Coronary artery (tissue), 2 donors: ENCODE data around the gene PGGT1B.
A peak's percentile ranks its signal among the peaks of the same experiment; 100 is the strongest.

Experiments used
- DNase-seq: peaks from one replicate; pipeline ENCODE4 v3.0.0-alpha.2; 2017; ENCODE audit warnings: low spot score
- H3K27ac ChIP-seq, 2 donors: fragments of 200-600 bp; sonication (generic); one replicate each; pipeline ENCODE4 v1.5.1; 2016 to 2019
- H3K4me3 ChIP-seq: fragments of 200-600 bp; sonication (generic); 2 replicates; pipeline ENCODE4 v1.5.1; 2016; ENCODE audit warnings: mild to moderate bottlenecking, moderate library complexity
- CTCF ChIP-seq: fragments of 200-600 bp; sonication (generic); IDR thresholded peaks from one replicate; pipeline ENCODE4 v1.5.1; 2019; ENCODE audit warnings: antibody characterized with exemption

The PGGT1B gene

GRCh38 chr5:115170929-115171510, 91.7 kb downstream of the PGGT1B start:
- Histone ChIP-seq H3K27ac (peak overlapping the region; percentile 56 to 89), H3K4me3 (peak overlapping the region; percentile 92)
- TF ChIP-seq CTCF: no peak
- DNase-seq: no peak

GRCh38 chr5:115170134-115170928, 92.3 kb downstream of the PGGT1B start:
- TF ChIP-seq CTCF: no peak
- peak overlapping the region; percentile 92 for H3K4me3 ChIP-seq
- H3K27ac ChIP-seq: peak overlapping the region; percentile 56 to 89
- DNase-seq: no peak

DNA sequence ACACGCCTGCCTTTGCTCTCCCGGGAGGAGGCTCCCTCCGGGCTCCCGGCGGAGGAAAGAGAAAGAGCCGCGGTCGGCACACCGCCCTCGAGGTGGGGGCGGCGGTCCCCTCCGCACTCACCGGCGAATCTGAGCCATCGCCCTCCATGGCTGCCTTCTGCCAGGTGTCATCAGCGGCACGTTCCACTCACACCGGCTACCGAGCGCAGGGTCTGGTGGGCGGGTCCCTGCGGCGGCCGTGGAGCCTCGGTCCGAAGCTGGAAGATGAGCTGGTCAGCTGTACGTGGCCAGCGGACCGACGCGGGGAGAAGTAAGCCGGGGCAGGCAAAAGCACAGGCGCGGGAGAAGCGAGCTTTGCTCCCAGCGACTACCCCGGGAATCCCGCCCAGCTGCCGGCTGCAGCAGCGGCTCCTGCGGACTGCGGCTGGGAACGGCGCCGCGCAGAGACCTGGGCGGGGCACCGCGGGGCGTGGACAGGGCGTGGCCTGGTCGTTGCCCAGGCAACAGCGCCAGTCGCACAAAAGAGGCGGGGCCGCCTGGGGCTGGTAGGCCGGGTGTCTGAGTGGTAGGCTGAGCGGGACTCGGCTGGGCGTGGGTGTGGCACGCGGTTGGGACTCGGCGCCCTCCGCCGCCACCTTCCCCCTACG, 93.1 kb downstream of the PGGT1B start, which contains the start of gene TRIM36:
TSS of gene TRIM36 (minus strand) at position 422 of the 647 bp plus-strand sequence. CDS start at position 148, 274 bp downstream.
- peak; percentile 96 for DNase-seq

GRCh38 chr5:115168829-115169486, 93.7 kb downstream of the PGGT1B start:
- no peak for DNase-seq
- TF ChIP-seq CTCF: no peak
- peak overlapping the region; percentile 92 for H3K4me3 ChIP-seq
- peak overlapping the region; percentile 65 to 89 for H3K27ac ChIP-seq

More for the DNA sequence above, 93.1 kb downstream of the PGGT1B start, which contains the start of gene TRIM36:
- H3K4me3 ChIP-seq: peak within 1 kb of the TSS; percentile 92
- no peak for TF ChIP-seq CTCF
- H3K27ac ChIP-seq: peak within 1 kb of the TSS; percentile 65 to 89

DNA sequence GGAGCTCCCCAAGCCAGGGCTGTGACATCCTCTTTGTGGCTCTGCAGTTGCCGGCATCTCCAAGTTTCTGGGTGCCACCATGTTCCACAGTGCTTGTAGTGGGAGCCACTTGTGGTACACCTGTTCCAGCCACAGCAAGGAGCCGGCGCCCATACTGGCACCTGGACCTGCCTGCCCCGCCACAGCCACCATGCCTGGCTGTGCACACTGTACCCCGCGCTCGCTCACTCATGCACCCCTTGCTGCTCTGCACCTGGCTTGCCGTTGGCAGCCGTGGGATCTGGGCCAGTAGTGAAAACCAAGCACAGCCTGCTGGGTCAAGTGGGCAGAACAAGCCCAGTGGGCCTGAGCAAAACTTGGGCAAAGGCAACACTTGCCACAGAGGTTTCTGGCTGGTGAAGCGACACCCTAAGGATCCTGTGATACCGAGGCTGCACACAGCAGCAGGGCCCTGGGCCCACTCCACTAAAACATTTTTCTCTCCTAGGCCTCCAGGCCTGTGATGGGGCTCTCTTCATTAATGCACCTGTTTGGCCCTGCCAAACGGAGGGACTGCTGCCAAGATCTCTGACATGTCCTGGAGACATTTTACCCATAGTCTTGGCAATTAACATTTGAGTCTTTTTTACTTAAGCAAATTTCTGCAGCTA, 95.8 kb downstream of the PGGT1B start:
- H3K27ac ChIP-seq: no peak overlapping the region
- H3K4me3 ChIP-seq: no peak overlapping the region
- TF ChIP-seq CTCF: no peak
- DNase-seq: no peak

GRCh38 chr5:115165790-115166189, 96.9 kb downstream of the PGGT1B start:
- no peak for TF ChIP-seq CTCF
- DNase-seq: no peak
- Histone ChIP-seq H3K4me3 (no peak overlapping the region), H3K27ac (no peak overlapping the region)
